Raji (cell line): ENCODE measurements around the gene SLC25A34.

ENCODE experiments used
- POLR2A ChIP-seq: IDR thresholded peaks from 2 replicates; pipeline ENCODE4 v1.6.1; 2011; ENCODE audit warnings: low read depth, low read length, control low read depth; ENCODE audit not compliant: insufficient read depth

The SLC25A34 gene

GRCh38 chr1:15749399-15750291, 13.6 kb downstream of the SLC25A34 start:
- TF ChIP-seq POLR2A, result no peak

- no peak for TF ChIP-seq POLR2A
Measured at GRCh38 chr1:15750924-15751323, 14.9 kb downstream of the SLC25A34 start.

- TF ChIP-seq POLR2A, result no peak
Measured at GRCh38 chr1:15751717-15752116, 15.7 kb downstream of the SLC25A34 start.

GRCh38 chr1:15753776-15754175, 17.7 kb downstream of the SLC25A34 start:
- no peak for TF ChIP-seq POLR2A

- TF ChIP-seq POLR2A, result no peak
Measured at GRCh38 chr1:15755021-15755645, 19.1 kb downstream of the SLC25A34 start.

GRCh38 chr1:15755646-15756040, 19.6 kb downstream of the SLC25A34 start:
- no peak for TF ChIP-seq POLR2A

- TF ChIP-seq POLR2A, result no peak
Measured at GRCh38 chr1:15756143-15757015, 20.3 kb downstream of the SLC25A34 start.

GRCh38 chr1:15757016-15757543, 21.0 kb downstream of the SLC25A34 start:
- TF ChIP-seq POLR2A, result no peak

- TF ChIP-seq POLR2A, result no peak
Measured at GRCh38 chr1:15757575-15758342, 21.7 kb downstream of the SLC25A34 start.

GRCh38 chr1:15758343-15758931, 22.4 kb downstream of the SLC25A34 start, which contains the start of gene FBLIM1:
Gene FBLIM1 (plus strand): TSS chr1:15758795. CDS start chr1:15764984, 6,189 bp downstream.
- no peak for TF ChIP-seq POLR2A

- no peak for TF ChIP-seq POLR2A
Measured at GRCh38 chr1:15758953-15759661, 23.0 kb downstream of the SLC25A34 start.

- TF ChIP-seq POLR2A, result no peak
Measured at GRCh38 chr1:15760520-15761211, 24.6 kb downstream of the SLC25A34 start.
